ENCODE results near the gene AKNA.
A peak's percentile ranks its signal among the peaks of the same experiment; 100 is the strongest.

The AKNA gene

GRCh38 chr9:114414346-114414745 is 26.6 kb upstream of the AKNA start:
- no peak for DNase-seq (ENCODE audit: low spot score)

DNA sequence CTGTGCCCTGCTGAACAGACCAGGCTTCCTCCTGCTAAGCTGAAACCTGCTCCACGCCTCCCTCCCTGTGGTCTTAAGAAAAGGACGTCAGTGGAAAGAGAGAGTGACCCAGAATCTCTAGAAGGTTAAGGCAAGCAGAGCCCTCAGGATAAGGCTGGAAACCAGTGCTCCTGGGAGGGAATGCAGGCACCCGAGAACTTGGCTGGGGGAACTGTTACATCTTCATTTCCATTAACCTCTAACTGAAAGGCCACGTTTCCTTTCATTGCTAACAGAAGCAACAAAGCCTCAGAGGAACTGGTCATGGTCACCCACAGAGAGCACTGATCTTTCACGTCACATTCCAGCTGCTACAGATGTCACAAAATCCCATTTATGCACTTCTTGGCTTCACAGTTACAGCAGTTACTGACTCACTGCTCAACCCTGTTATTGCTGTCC is 26.1 kb upstream of the AKNA start:
- DNase-seq (ENCODE audit: low spot score), result no peak

- no peak for DNase-seq (ENCODE audit: low spot score)
Observed at GRCh38 chr9:114412048-114412683, 24.4 kb upstream of the AKNA start.

DNA sequence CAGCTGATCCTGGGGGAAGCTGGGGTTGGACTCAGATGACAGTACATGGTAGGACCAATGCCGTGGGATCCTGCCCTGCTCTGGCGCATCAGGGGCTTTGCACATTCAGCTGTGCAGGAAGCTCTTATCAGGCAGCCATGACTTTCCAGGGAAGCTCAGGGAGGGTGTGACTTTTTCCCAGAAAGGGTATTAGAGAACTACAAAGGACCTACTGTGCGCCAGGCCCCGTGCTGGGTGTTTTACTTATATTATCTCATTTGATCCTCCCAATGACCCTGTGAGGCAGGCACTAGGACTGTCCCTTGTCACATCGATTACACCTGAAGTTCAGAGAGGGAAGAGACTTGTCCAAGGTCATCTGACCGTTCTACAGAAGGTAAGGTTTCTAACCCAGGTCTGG is 23.7 kb upstream of the AKNA start:
- DNase-seq (ENCODE audit: low spot score), result no peak

DNA sequence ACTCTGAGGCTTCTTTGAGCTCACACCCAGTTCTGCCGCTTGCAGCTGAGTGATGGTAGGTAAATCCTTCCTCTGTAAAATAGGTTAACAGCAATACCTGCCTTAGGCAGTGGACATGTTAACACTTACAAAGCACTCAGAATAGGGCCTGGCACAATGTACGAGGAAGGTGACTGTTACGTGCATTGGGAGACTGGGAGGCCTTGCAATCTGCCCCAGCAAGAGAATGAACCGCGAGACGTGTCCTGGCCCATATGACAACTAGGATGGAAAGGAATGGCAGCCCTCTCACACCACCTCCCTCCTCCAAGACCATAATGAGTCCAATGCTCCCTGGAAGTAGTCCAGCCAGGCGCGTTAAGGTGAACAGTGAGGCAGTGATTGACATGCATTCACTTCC is 23.1 kb upstream of the AKNA start:
- DNase-seq (ENCODE audit: low spot score), result no peak

DNA sequence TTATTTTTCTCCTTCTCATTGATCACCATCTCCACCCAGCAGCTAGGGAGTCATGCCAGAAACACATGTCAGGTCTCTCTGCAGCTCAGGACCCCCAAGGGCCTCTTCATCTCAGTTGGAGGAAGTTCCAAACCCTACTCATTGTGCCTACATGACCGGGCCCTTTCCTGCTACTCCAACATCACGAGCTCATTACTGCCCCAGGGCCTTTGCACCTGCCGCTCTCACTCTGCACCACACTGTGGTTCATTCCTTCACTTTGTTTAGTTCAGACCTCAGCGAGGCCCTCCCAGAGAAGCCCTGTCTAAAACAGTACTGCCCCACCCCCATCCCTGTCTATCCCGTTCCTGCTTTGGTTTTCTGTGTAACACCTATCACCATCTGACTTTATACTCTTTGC is 22.1 kb upstream of the AKNA start:
- DNase-seq (ENCODE audit: low spot score), result no peak

- DNase-seq (ENCODE audit: low spot score), result no peak
Observed at GRCh38 chr9:114409103-114409780, 21.5 kb upstream of the AKNA start.

DNA sequence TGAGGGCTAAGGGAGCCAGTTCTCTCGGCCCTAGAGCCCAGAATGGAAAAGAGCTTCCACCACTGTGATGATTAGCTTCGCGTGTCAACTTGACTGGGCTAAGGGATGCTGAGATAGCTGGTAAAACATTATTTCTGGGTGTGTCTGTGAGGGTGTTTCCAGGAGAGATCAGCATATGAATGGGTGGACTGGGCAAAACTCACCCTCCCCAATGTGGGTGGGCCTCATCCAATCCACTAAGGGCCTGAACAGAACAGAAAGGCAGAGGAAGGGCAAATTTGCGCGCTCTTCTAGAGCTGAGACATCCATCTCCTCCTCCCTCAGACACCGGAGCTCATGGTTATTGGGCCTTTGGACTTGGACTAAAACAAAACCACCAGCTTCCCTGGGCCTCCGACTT is 20.9 kb upstream of the AKNA start:
- DNase-seq (ENCODE audit: low spot score), result no peak

DNA sequence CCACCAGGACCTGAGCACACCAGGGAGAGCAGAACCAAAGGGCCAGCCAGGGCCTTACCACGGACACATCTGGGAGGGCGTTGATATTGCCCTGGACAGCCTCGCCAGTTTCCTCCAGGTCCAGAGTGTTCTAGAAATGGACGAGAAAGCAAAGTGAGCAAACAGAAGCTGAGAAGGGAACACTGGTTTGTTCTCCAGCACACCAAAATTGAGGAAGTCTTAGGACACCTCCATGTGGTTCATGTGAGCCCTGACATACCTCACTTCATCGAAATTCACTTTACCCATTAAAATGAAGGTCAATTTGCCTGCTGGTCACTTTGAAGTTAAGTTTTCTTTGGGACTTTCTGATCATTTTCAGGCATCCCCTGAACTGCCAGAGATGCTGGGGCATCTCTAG is 20.1 kb upstream of the AKNA start:
- DNase-seq (ENCODE audit: low spot score), result no peak

DNA sequence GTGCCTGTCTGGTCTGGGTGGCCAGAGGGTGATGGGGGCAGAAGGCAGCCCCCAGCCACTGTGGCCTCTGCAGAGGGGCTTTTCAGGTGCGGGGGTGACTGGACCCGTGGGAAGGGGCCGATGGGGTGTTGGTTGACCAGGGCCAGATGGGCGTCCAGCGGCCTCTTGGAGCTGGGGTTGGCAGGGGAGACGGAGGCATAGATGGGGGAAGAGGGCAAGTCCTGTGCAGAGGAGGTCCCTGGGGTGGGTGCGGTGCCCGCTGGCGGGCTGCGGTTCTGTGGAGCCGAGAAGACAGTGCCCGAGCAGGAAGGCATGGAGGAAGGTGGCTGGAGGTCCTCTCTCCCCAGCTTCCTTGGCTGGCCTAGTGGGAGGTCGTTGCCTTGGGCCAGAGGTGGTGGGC is 18.7 kb upstream of the AKNA start:
- DNase-seq (ENCODE audit: low spot score), result no peak

GRCh38 chr9:114405294-114406034 is 17.7 kb upstream of the AKNA start:
- DNase-seq (ENCODE audit: low spot score), result peak; percentile 89

- DNase-seq (ENCODE audit: low spot score), result no peak
Observed at GRCh38 chr9:114404531-114404930, 16.7 kb upstream of the AKNA start.

DNA sequence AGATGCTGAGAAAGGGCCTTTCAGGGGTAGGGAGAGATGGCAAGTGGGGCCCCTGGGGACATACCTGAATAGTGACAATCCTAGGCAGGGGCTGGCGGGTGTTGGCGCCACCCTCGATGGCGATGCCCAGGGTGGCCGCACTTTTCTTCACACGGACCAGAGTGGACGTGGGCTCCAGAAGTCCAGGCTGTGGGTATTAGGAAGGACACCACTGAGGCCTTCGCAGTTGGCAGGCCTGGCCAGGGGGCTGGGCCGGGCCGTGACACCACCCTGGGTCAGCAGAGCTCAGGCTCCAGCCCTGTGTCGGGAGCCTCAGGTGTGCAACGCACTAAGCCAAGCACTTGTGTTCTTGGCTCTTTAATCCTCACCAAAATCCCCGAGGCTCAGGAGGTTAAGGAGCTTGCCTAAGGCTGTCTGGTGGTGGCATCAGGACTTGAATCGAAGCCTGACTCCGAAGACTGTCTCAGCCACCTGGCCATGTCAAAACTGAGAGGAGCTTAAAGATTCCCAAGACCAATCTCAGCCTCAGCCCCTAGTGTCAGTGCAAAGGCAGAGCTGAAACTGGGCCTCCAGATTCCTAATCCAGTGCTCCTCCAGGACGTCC is 15.5 kb upstream of the AKNA start:
- DNase-seq (ENCODE audit: low spot score), result no peak

- DNase-seq (ENCODE audit: low spot score), result no peak
Observed at GRCh38 chr9:114401344-114401743, 13.6 kb upstream of the AKNA start.

DNA sequence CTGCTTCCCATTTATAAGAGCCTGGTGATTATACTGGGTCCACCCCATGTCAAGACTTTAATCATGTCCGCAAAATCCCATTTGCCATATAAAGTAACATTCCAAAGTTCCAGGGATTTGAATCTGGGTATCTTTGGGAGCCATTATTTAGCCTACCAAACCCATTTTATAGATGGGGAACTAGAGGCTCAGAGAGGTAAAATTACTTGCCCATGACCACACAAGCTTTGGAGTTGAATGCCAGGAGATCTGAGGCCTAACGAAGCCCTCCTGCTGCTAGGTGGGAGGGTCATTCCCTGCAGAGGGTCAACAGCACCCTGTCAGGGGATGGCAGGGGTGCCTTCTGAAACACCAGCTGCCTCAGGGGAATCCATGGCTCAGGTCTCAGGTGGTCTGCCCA is 13.0 kb upstream of the AKNA start:
- no peak for DNase-seq (ENCODE audit: low spot score)

GRCh38 chr9:114400219-114400618 is 12.4 kb upstream of the AKNA start:
- DNase-seq (ENCODE audit: low spot score), result no peak

GRCh38 chr9:114399381-114399780 is 11.6 kb upstream of the AKNA start:
- no peak for DNase-seq (ENCODE audit: low spot score)

- DNase-seq (ENCODE audit: low spot score), result peak; percentile 93
Observed at GRCh38 chr9:114397848-114398605, 10.2 kb upstream of the AKNA start.

DNA sequence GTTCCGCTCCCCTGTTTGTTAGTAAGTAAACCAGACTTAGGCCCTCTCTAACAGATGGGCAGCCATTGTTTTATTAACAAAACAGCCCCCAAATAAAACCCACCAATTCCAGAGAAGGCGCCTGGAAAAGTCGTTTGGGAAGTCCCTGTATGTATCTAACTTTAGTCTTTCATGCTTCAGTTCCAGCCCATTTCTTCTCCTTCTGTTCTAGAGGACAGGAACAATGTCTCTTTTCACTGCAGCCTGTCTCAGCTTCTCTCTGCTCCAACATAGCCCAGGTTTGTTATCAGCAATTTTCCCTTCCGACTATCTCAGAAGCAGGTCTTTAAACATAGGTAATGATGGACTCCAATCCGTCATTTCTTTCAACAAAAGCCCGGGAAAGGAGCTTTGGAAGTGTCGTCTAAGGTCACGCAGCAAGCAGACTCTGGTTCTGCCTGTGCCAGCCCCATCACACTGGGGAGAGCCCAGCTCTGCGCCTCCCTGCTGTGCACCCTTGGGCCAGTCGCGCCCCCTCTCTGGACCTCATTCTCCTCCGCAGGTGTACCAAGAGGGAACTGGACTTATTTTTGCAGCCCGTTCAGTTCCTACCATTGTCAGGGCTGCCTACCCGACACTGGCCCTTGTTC is 9.6 kb upstream of the AKNA start:
- DNase-seq (ENCODE audit: low spot score), result no peak

- no peak for DNase-seq (ENCODE audit: low spot score)
Observed at GRCh38 chr9:114396558-114397218, 8.9 kb upstream of the AKNA start.

- DNase-seq (ENCODE audit: low spot score), result no peak
Observed at GRCh38 chr9:114395768-114396167, 8.0 kb upstream of the AKNA start.
